COLO829 (cell line): ENCODE measurements around the gene C19orf12.
"Not testable (repeated sequence)": the region's sequence is repeated elsewhere in the genome, so short reads cannot be mapped to it uniquely, and the experiment has no call there.

ENCODE experiments used
- DNase-seq: peaks from one replicate; pipeline ENCODE4 v3.0.0; 2012; ENCODE audit warnings: low spot score

The C19orf12 gene

DNA sequence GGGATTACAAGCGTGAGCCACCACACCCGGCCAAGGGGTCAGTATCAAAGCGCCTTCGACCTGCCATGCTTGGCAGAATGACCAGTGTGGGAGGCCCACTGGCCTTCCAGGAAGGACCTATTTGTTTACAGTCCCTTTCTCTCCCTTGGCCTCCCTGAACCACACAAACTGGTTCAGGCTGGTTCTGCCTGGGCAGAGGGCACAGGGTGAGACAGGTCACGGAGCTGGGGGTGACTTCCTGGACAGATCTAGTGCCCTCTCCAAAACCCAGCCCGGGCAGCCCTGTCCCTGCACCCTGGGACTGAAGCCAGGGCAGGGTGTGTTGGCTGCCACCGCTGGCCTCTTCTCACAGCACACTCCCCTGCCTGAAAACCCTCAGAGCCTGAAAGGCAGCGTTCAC lies 38.5 kb downstream of the C19orf12 start:
- DNase-seq = no peak

DNA sequence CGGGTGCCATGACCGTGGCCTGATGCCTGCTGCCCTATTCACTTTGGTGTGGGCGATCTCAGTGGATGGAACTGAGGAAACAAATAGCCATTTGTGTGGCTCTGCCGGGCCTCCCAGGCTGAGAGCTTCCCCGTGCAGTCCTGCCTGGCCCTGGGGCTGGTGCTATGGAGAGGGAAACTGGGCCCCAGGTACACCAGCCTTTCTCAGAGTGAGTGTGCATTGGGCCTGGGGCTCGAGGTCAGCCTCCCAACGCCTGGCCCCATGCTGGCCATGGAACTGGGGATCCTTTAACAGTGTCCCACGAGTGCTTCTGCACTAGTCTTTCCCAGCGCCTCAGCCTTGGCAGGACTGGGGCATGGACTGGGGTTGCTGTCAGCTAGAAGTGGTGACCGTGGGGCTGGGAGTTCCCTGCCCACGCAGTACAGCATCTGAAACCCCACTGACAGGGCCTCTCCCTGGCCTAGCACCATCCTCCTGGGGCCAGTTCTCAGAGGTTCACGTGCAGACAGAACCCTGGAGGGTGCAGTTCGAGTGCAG lies 39.3 kb downstream of the C19orf12 start:
- no peak for DNase-seq

DNA sequence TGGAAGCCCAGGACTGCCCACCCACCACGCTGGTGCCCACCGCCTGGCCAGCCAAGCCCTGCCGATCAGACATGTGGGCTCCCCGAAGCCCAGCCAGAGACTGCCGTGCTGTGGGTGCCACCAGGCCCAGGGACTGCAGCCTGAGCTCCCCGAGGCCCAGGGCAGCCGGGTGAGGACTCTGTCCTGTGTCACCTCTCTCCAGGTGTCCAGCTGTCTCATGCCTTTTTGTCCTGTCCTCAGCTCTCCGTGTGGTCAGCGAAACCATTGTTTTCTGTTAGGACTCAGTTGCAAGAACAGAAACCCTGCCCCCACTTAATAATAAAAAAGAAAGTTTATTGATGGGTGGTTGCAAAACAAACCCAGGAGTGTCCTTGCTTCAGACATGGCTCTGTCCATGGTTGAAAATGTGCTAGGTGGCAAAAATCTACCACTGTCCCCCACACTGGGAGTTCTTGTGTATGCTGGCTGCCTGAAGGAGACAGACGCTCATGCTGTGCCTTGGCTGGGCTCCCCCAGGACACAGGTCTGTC lies 39.9 kb downstream of the C19orf12 start:
- DNase-seq = no peak

DNA sequence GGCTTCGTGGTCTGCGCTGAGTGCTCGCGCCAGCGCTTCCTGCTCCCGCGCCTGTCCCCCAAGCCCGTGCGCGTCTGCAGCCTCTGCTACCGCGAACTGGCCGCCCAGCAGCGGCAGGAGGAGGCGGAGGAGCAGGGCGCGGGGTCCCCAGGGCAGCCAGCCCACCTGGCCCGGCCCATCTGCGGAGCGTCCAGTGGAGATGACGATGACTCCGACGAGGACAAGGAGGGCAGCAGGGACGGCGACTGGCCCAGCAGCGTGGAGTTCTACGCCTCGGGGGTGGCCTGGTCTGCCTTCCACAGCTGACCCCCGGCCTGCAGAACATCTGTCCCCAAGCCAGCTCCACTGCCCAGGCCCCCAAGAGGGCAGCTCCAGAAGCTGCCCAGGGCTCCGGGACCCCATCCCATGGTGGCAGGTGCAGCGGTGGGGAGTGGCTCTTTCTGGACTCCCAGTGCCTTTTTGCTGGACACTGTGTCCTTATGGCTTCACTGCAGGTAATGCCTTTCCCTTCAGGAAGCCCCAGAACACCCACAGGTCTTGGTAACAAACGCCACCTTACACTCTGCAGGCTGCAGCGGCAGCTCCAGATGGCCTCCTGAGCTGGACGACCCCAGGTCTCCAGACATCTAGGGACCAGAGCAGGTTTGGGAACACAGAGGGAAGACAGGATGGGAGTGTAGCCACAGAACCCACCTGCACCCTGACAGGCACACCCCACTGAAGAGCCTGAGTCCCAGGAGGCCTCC lies 40.5 kb downstream of the C19orf12 start:
- no peak for DNase-seq

DNA sequence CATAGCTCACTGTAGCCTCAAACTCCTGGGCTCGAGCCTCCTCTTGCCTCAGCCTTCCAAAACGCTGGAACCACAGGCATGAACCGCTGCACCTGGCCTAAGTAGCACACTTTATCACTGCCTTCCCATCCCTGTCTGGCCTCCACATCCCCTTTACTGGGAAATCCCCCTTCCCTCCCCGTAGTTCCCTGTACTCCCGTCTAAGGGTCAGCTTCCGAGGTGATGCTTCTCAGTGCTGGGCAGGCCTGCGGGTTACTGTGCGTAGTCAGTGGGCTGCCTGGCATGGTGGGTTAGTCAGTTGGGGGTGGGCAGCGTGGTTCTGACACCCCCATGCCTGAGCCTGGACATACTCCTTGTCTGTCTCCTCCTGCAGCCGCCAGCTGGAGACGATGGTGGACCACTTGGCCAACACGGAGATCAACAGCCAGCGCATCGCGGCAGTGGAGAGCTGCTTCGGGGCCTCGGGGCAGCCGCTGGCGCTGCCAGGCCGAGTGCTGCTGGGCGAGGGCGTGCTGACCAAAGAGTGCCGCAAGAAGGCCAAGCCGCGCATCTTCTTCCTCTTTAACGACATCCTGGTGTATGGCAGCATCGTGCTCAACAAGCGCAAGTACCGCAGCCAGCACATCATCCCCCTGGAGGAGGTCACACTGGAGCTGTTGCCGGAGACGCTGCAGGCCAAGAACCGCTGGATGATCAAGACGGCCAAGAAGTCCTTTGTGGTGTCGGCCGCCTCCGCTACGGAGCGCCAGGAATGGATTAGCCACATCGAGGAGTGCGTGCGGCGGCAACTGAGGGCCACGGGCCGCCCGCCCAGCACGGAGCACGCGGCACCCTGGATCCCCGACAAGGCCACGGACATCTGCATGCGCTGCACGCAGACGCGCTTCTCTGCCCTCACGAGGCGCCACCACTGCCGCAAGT lies 41.4 kb downstream of the C19orf12 start:
- DNase-seq = no peak

DNA sequence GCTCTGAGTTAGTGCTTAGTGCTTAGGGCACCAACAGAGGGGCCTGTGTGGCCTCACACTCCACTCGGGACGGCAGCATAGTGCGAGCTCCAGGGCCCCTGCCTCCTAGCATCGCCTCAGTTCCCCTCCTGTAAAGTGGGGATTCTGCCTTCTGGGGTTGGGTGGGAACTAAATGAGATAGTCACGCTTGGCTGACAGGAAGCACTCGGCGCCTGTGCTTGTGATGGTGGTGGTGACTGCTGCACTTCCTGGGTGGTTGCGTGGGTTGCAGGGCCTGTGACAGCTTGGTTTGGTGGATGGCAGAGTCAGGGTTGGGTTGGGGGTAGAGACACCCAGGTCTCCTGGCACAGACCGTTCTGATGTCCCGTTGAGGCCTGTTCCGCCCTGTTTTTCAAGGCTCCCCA lies 42.1 kb downstream of the C19orf12 start:
- no peak for DNase-seq

DNA sequence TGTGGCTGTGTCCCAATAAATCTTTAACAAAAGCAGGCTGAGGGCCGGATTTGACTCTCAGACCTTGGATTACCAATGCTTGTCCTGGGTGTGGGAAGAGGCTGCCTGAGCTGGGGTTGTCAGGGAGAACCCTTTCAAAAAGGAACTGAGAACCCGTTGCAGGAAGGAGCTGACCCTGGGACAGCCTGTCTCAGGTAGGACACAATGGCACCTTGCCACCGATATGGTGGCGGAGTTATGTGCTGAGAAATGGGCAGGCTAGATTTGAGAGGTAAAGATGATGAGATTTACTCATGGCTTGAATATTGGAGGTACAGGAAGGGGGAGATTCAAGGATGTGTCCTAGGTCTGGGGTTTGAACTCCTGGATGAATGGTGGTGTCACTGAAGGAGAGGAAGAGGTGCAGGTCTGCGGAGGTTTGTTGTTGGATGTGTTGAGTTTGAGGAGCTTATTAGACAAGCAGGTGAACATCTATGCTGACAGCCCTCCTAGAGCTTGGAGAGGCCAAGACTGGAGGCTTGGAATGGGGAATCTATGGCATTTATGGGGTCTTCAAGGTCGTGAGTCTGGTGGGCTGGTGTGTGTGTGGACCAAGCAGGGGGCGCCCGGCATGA lies 42.6 kb downstream of the C19orf12 start:
- no peak for DNase-seq

DNA sequence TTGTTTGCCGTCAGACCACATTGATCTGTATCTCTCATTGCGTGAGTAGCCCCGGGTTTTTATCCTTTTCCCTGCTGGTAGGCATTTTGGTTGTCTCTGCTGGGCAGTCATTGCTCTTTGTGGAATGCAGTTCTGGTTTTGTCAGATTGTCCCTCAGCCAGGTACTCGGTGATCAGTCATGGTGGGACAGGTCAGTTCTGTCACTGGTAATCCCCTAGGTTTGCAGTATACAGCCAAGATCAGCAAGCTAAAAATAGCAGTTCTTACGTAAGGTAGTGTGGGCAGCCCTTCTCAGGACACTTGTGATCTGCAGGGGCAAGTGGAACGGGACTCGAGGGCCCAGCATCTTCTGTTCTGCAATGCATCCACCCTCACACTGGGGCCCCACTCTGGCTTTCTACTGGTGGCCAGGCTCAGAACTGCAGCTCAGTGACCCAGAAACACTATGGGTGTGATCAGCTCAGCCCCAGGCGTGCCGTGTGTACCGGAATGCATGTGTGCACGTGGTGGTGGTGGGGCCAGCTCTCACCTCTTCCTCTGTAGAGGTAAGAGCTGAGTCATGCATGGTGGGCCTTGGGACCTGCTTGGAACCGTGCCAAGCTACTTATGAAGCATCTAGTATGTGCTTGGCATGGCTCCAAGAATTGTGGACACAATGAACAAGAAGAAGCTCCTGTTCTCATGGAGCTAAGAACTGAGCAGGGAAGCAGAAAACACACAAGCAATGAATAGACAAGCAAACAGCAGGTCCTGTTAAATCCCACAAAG lies 43.5 kb downstream of the C19orf12 start:
- peak; percentile 68 for DNase-seq

DNA sequence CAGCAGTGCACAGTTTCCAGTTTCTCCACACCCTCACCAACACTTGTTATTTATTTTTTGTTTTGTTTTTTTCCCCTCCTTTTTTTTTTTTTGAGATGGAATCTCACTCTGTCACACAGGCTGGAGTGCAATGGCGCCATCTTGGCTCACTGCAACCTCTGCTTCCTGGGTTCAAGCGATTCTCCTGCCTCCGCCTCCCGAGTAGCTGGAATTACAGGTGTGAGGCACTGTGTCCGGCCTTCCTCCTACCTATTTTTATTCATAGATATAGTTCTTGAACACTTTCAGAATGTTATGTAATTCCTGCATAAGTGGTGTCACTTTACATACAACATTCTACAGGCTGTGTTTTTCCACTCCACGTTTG lies 44.1 kb downstream of the C19orf12 start:
- DNase-seq = not testable (repeated sequence)

DNA sequence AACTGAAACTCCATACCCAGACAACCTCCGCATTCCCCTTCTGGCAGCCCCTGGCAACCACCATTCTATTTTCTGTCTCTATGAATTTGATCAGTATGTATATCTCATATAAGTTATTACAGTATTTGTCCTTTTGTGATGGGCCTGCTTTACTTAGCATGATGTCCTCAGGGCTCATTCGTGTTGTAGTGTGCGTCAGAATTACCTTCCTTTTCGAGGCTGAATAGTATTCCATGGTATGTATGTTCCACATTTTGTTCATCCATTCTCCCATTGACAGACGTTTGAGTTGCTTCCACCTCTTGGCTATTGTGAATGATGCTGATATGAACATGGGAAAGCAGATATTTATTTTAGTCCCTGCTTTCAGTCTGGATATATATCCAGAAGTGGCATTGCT lies 44.8 kb downstream of the C19orf12 start:
- no peak for DNase-seq

DNA sequence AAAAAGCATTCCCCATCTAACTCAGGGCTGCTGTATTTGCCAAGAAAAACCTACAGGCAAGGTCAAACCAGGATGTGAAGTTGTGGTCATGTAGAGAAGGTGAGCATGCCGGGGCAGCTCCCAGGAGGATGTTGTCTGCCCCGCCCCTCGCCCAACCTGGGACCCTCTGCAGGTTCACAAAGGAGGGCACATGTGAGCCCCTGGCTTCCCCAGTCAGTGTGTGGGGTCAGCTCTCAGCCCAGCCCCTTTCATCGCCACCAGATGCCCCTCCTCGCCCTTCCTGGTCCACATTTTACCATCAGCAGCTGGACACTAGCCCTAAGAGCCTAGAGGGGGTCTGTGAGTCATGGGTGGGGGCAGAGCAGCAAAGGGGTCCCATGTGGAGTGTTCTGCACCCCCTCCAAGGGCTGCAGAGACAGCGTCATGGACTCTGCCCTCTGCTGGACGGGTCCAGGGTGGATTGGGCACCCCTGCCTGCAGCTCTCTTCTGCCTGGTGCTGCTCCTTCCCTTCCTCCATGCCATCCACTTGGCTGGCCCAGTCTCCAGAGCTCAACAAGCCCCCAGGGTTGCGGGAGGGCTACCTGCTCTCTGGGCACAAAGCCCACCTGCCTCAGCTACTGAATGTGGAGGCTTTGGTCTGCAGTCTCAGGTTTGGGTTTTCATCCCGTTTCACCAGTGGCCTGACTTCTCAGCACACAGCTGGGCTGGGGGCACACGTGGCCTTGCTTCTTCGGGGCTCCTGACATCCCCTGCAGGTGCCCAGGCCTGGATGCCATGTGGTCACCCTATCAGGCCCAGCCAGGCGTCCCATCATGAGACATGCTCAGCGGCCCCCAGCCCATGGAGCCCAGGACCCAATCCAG lies 46.1 kb downstream of the C19orf12 start:
- DNase-seq = no peak

DNA sequence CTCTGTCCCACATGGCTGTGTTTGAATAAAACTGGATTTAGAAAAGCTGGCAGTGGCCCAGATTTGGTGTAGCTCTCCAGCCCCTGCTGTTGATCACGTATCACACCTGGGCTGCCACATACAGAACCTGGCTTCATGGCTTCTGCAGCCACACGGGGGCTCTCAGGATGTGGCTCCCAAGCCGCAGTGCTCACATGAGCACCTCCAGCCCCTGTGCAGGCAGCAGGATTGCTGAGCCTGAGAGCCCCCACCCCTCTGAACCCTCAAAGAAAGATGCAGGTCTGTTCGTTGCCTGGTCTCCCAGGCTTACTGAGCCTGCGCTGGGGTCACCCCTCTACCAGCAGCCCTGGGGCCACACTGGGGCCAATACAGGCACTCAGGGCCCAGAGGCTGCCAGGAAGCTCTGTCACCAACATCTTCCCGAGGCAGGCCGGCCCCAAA lies 47.1 kb downstream of the C19orf12 start:
- DNase-seq = no peak

DNA sequence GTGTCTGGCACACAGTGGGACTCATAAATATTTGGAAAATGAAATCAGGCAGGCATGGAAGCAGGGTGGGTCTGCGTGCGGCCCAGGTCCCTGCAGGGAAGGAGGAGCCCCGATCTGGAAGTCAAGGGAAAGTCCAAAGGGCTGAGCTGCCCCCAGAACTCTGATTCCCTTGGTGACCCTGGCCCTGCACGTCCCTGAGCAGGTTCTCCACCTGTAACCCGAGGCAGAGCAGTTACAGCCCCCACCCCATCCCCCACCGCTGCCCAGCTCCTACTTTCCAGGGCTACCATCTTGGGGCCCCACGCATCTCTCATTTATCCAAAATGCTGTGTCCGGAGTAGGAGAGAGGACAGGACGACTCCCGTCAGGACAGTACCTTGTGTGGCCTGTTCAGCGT lies 47.7 kb downstream of the C19orf12 start:
- no peak for DNase-seq

DNA sequence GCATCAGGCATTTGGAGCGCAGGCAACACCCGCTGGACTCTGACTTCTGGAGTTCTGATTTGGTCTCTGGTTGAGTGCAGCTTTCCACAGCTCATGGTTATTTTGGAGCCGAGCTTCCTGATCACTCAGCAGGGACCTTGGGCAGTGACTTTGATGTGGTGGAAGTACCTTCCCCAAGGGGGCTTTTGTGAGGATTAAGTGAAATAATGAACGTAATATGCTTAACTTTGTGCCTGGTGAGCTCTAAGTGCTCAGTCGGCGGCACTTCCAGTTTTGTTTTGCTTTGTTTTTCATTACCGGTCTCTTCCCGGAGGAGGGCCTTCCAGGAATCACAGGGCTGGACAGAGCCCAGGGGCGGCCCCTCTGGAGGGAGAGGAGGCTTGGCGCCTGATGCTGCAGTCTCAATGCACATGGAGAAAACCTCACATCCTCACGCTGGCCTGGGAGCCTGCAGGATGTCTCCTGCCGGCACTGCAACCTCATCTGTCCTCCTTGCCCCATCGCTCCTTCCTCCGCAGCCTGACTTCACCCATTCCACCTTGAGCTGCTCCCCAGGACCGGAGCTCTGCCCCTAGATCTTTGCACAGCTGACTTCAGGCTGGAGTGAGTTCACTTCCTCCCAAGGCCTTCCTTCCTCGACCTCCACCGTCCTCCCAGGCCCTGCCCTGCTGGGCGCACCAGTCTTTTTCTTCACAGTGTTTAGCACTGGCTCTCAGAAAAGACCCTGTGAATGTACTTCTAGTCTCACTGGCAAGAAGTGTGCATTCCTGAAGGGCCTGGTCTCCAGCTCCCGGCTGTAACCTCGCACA lies 48.3 kb downstream of the C19orf12 start:
- DNase-seq = no peak

DNA sequence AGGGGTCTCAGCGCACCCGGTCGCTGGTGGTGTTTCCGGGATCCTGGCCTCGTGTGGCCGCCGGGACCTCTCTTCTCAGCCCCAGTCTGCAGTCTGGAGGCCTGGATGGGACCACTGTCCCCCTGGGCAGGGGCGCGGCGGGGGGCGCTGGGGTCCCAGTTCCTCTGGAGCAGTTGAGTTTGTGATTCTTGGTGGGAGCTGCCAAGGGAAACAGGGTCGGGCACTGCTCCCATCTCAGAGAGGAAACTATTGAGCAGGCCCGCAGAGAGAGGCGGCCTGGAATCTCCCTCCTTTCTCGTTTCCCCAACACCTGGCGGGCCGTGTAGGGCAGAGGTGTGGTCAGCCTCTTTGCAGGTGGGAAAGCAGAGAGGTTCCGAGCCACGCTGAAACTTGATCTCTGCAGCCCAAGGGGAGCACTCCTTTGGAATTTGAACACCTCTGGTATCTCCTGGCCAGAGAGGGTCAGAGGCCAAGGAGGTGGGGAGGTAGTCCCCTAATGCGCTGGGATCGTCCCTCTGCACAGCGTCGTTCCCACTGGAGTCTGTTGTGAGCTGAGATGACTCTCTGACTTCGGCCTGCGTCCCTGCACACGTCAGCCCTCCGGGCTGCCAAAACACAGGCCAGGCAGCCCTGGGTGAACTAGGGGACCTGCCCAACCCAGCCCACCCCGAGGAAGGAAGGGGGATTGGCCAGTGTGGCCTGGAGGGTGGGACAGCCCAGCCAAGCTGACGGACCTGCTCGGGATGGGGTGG lies 49.1 kb downstream of the C19orf12 start:
- no peak for DNase-seq

DNA sequence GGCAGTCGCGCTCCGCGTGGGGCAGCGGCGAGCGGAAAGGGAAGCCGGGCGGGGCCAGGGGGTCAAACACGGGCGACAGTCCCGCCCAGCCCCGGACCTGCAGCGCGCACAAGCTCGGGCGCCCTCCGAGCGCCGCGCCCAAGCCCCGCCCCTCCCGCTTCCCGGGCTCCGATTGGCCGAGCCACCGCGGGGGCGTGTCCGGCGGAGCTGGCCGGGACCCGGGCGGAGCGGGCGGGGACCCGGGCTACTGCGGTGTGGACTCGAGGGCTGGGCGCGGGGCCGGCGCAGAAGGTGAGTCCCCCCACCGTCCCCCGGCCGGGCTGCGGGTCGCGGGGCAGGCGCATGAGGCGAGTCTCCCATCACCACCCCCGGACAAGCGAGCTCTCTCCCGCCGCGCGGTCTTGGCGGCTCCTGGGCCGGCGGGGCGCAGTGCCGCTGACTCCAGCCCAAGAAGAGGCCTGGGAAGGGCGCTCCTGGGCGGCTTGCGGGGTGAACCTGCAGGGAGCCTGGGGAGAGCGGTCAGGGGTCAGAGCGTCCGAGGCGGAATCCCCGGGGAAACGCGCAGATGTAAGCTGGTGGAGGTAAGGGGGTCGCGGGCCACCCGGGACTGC lies 49.7 kb downstream of the C19orf12 start, which contains the start of gene PLEKHF1:
Gene PLEKHF1 (plus strand): TSS at position 247 of the 611 bp plus-strand sequence. CDS start 8,379 bp downstream, outside the sequence.
- peak; percentile 60 for DNase-seq

DNA sequence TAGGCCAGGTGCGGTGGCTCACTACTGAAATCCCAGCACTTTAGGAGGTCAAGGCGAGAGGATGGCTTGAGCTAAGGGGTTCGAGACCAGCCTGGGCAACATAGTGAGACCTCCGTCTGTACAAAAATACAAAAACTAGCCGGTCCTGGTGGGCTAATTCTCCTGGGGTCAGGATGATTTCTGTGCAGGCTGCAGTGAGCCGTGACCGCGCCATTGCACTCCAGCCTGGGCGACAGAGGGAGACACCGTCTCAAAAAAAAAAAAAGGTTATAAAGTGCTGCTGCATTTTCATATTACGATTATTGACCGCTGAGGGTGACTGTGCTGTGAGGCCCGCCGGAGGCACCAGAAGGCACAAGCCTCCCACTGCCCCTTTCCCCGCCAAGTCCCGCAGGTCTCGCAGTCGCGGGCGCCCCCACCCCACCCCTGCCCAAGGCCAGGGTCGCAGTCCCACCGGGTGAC lies 50.3 kb downstream of the C19orf12 start:
- DNase-seq = no peak
